ACC112 (cell line): ENCODE measurements around the gene IL20RA.

Experiments
- H2AFZ ChIP-seq: fragments of 200-600 bp; sonication (generic); one replicate; pipeline ENCODE4 v1.6.0; 2017; ENCODE audit warnings: antibody characterized with exemption, low read length; ENCODE audit not compliant: unreplicated experiment
- H3K27ac ChIP-seq: fragments of 200-600 bp; sonication (generic); 2 replicates; pipeline ENCODE4 v1.5.1; 2014; ENCODE audit warnings: low read depth, mild to moderate bottlenecking, antibody characterized with exemption, low read length, moderate library complexity
- H3K27me3 ChIP-seq: fragments of 200-600 bp; sonication (generic); 2 replicates; pipeline ENCODE4 v1.6.1; 2014; ENCODE audit warnings: mild to moderate bottlenecking, antibody characterized with exemption, low read length, moderate library complexity, mixed read lengths; ENCODE audit not compliant: insufficient read depth
- H3K36me3 ChIP-seq: fragments of 200-600 bp; sonication (generic); 2 replicates; pipeline ENCODE4 v1.6.1; 2016; ENCODE audit warnings: mild to moderate bottlenecking, antibody characterized with exemption, low read length, moderate library complexity, mixed read lengths; ENCODE audit not compliant: insufficient read depth
- H3K4me1 ChIP-seq: fragments of 200-600 bp; sonication (generic); one replicate; pipeline ENCODE4 v1.6.1; 2016; ENCODE audit warnings: low read length, mixed read lengths; ENCODE audit not compliant: insufficient read depth, unreplicated experiment, control insufficient read depth
- H3K4me3 ChIP-seq: fragments of 200-600 bp; sonication (generic); 2 replicates; pipeline ENCODE4 v1.5.1; 2014; ENCODE audit warnings: mild to moderate bottlenecking, low read depth, low read length
- H3K79me2 ChIP-seq: fragments of 200-600 bp; sonication (generic); one replicate; pipeline ENCODE4 v1.6.0; 2016; ENCODE audit warnings: low read length; ENCODE audit not compliant: control insufficient read depth, unreplicated experiment, insufficient read depth

IL20RA gene

GRCh38 chr6:137044366-137045221, at the start of gene IL20RA:
TSS of gene IL20RA (minus strand) at chr6:137044965. CDS start at chr6:137044728, 237 bp downstream.
- H3K27me3 ChIP-seq = peaks cover 43% of the 10 kb centered on the region
- H3K4me1 ChIP-seq = no peaks in the 10 kb centered on the region
- H3K36me3 ChIP-seq = no peaks in the 10 kb centered on the region
- peak within 1 kb of the TSS; percentile 90 for H2AFZ ChIP-seq
- no peak within 1 kb of the TSS for H3K27ac ChIP-seq
- no peaks in the 10 kb centered on the region for H3K79me2 ChIP-seq
- H3K4me3 ChIP-seq = peak within 1 kb of the TSS; percentile 80

- Histone ChIP-seq H3K36me3 (no peaks in the 10 kb centered on the region), H2AFZ (no peak overlapping the region), H3K4me3 (no peak overlapping the region), H3K79me2 (no peaks in the 10 kb centered on the region), H3K4me1 (peaks cover 7% of the 10 kb centered on the region), H3K27ac (no peak overlapping the region), H3K27me3 (no peaks in the 10 kb centered on the region)
These were observed 48.7 kb upstream of the IL20RA start for GRCh38 chr6:137093183-137094069.

GRCh38 chr6:137092018-137092417, 47.3 kb upstream of the IL20RA start:
- Histone ChIP-seq H3K4me3 (no peak overlapping the region), H2AFZ (no peak overlapping the region), H3K27ac (no peak overlapping the region), H3K27me3 (no peaks in the 10 kb centered on the region), H3K4me1 (peaks cover 7% of the 10 kb centered on the region), H3K79me2 (no peaks in the 10 kb centered on the region), H3K36me3 (no peaks in the 10 kb centered on the region)

GRCh38 chr6:137089305-137089704, 44.5 kb upstream of the IL20RA start:
- no peak overlapping the region for H3K27ac ChIP-seq
- no peak overlapping the region for H3K4me3 ChIP-seq
- no peaks in the 10 kb centered on the region for H3K36me3 ChIP-seq
- H3K27me3 ChIP-seq = no peaks in the 10 kb centered on the region
- H2AFZ ChIP-seq = no peak overlapping the region
- peaks cover 7% of the 10 kb centered on the region for H3K4me1 ChIP-seq
- H3K79me2 ChIP-seq = no peaks in the 10 kb centered on the region

GRCh38 chr6:137087902-137088301, 43.1 kb upstream of the IL20RA start:
- no peaks in the 10 kb centered on the region for H3K36me3 ChIP-seq
- H3K79me2 ChIP-seq = no peaks in the 10 kb centered on the region
- H3K27me3 ChIP-seq = 0 out of 2 replicates have a peak, but pooled peaks cover 2% of the 10 kb centered on the region
- no peak overlapping the region for H2AFZ ChIP-seq
- no peak overlapping the region for H3K27ac ChIP-seq
- no peak overlapping the region for H3K4me3 ChIP-seq
- no peaks in the 10 kb centered on the region for H3K4me1 ChIP-seq

GRCh38 chr6:137086031-137086430, 41.3 kb upstream of the IL20RA start:
- no peak overlapping the region for H3K27ac ChIP-seq
- H2AFZ ChIP-seq = no peak overlapping the region
- H3K4me3 ChIP-seq = no peak overlapping the region
- 0 out of 2 replicates have a peak, but pooled peaks cover 4% of the 10 kb centered on the region for H3K27me3 ChIP-seq
- H3K4me1 ChIP-seq = no peaks in the 10 kb centered on the region
- no peaks in the 10 kb centered on the region for H3K36me3 ChIP-seq
- no peaks in the 10 kb centered on the region for H3K79me2 ChIP-seq

- Histone ChIP-seq H3K27ac (no peak overlapping the region), H3K4me1 (no peaks in the 10 kb centered on the region), H3K27me3 (0 out of 2 replicates have a peak, but pooled peaks cover 4% of the 10 kb centered on the region), H3K36me3 (no peaks in the 10 kb centered on the region), H3K4me3 (no peak overlapping the region), H2AFZ (peak overlapping the region; percentile 17), H3K79me2 (no peaks in the 10 kb centered on the region)
These were observed 40.3 kb upstream of the IL20RA start for GRCh38 chr6:137084865-137085617.

- no peak overlapping the region for H3K27ac ChIP-seq
- 0 out of 2 replicates have a peak, but pooled peaks cover 4% of the 10 kb centered on the region for H3K27me3 ChIP-seq
- no peaks in the 10 kb centered on the region for H3K79me2 ChIP-seq
- H3K4me1 ChIP-seq = no peaks in the 10 kb centered on the region
- H3K36me3 ChIP-seq = no peaks in the 10 kb centered on the region
- H3K4me3 ChIP-seq = no peak overlapping the region
- no peak overlapping the region for H2AFZ ChIP-seq
These were observed 39.3 kb upstream of the IL20RA start for GRCh38 chr6:137084090-137084489.

GRCh38 chr6:137081997-137082396, 37.2 kb upstream of the IL20RA start:
- H3K79me2 ChIP-seq = no peaks in the 10 kb centered on the region
- no peak overlapping the region for H3K4me3 ChIP-seq
- H3K36me3 ChIP-seq = no peaks in the 10 kb centered on the region
- H3K4me1 ChIP-seq = no peaks in the 10 kb centered on the region
- H3K27me3 ChIP-seq = 0 out of 2 replicates have a peak, but pooled peaks cover 4% of the 10 kb centered on the region
- H2AFZ ChIP-seq = no peak overlapping the region
- H3K27ac ChIP-seq = no peak overlapping the region

- H3K4me3 ChIP-seq = no peak overlapping the region
- no peaks in the 10 kb centered on the region for H3K36me3 ChIP-seq
- H2AFZ ChIP-seq = no peak overlapping the region
- no peaks in the 10 kb centered on the region for H3K79me2 ChIP-seq
- no peaks in the 10 kb centered on the region for H3K4me1 ChIP-seq
- no peak overlapping the region for H3K27ac ChIP-seq
- 0 out of 2 replicates have a peak, but pooled peaks cover 4% of the 10 kb centered on the region for H3K27me3 ChIP-seq
These were observed 35.9 kb upstream of the IL20RA start for GRCh38 chr6:137080711-137081110.
